GM21619 (cell line): ENCODE measurements around the gene SIRT7.

Experiments
- ATAC-seq: cut with Tn5 transposase; IDR thresholded peaks from one replicate; pipeline ENCODE4 v1.9.1; 2021; ENCODE audit not compliant: unreplicated experiment

SIRT7 gene

DNA sequence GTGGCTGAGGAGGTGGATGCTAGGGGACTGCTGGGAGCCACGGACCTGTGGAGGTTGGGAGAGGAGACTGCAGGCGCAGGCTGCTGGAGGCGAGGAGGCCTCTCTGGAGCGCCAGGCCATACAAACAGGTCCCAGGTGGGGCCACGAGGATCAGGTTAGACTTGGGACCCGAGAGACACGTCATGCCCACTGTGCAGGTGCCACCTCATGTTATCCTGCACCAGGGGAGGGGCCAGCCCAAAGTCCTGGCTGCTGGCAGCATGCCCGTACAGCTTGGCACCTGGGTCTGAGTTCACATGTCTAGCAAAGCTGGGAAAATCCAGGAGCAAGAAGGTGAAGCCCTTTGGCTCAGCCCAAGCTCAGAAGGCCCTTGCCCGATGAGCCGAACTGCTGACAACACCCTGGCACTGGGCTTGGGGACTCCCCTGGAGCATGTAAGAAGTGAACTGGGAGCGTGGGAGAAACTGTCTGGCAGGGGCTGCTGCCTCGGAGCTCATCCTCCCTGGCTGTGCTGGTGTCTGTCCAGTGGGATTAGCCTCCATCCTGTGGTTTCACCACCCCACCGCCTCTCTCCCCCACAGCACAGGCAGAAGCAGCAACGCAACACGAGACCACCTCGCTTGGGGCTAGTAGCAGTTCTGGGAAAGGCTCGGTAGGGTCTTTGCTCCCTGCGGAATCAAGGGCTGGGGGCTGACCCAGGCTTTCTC lies 52.1 kb downstream of the SIRT7 start:
- ATAC-seq, result no peak

DNA sequence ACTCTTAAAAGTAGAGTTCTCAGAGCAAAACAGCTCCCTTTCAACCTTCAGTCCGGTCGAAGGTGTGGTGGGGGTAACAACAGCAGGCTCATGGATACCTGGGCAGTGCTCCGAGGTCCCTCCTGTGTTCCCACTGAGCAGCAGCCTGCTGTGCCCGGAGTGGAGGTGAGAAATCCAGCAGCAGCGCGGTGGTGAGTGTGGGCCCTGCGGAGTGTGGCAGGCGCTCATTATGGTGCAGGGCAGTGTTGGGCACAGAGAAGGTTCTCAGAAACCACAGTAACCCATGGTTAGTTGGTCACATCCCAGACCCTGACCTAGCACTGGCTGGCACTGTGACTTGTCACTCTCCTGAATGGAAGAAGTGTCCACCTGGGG lies 52.6 kb downstream of the SIRT7 start:
- ATAC-seq, result no peak

DNA sequence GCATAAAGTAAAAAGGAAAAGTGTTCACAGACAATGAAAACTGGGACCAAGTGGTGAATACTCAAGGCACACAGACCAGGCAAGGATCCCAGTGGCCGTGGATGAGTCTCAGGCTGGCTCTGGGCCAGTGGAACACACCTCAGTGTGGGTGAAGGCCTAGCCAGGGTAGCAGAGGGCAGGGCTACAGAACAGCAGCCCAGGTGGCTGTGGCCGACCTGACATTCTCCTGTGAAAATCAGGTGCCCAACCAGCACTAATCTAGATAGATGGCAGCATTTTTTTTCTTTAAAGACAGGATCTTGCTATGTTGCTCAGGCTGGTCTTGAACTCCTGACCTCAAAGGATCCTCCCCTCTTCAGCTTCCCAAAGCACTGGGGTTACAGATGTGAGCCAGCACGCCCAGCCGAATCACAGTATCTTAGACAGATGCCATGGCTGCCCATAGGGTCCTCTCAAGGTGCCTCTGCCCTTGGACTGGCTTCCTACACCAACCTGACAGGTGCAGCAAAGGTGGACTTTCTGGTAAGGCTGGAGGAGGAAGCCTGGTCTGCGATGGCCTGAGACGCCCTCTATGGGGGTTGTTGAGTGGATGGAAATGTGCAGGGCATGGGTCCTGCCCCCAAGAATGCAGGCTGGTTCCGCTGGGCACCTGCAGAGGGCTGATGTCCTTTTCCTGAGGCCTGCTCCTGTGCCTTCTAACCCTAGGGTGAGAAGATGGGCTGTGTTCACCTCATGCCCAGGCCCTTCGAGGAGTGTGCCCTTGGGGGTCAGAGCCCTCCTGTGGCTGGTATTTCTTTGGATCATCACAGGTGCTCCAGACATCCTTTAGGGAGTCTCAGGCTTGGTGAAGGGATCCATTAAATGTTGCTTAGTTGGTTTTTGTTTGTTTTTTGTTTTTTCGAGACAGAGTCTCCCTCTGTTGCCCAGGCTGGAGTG lies 53.9 kb downstream of the SIRT7 start:
- ATAC-seq, result no peak

DNA sequence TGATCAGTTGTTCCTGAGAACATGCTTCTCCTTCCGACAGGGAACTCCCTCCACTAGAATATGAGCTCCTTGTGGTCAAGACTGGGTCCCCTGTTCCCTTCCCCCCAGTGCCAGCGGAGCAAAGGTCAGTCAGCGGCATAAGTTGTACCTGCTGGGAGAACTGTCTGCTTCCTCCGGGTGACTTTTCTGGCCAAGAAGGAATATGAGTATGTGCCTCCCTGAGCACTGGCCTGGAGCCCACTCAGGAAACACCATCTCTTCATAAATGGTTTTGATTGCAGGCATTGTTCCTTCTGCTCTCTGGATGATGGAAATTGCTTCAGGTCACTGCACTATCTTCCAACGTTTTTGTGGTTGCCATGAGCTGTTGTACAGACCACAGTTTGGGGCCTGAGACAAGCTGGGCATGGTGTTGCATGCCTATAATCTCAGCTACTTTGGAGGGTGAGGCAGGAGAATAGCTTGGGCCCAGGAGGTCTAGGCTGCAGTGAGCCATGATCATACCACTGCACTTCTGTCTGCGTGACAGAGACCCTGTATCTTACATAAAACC lies 54.8 kb downstream of the SIRT7 start:
- ATAC-seq, result no peak
